ENCODE results near the gene ITCH. TPM values are rescaled to one million over a fixed set of nuclear protein-coding genes. Genes with fewer than 3 reads are reported as not detected.
"Not testable (repeated sequence)": the region's sequence is repeated elsewhere in the genome, so short reads cannot be mapped to it uniquely, and the experiment has no call there.

Gene ITCH
- total RNA-seq, 1 experiment from 2014 or later = 38.9 TPM

- DNase-seq (ENCODE audit: low read depth) = no peak
Measured at GRCh38 chr20:34412453-34412852, 49.4 kb downstream of the ITCH start.

- DNase-seq (ENCODE audit: low read depth) = not testable (repeated sequence)
Measured at GRCh38 chr20:34414525-34414924, 51.5 kb downstream of the ITCH start.

GRCh38 chr20:34415079-34415478, 52.0 kb downstream of the ITCH start:
- DNase-seq (ENCODE audit: low read depth) = peak; percentile 68

GRCh38 chr20:34420146-34420545, 57.1 kb downstream of the ITCH start:
- DNase-seq (ENCODE audit: low read depth) = no peak

- DNase-seq (ENCODE audit: low read depth) = no peak
Measured at GRCh38 chr20:34420975-34421374, 57.9 kb downstream of the ITCH start.

GRCh38 chr20:34421766-34422466, 58.8 kb downstream of the ITCH start:
- no peak for DNase-seq (ENCODE audit: low read depth)

- not testable (repeated sequence) for DNase-seq (ENCODE audit: low read depth)
Measured at GRCh38 chr20:34425032-34425690, 62.1 kb downstream of the ITCH start.

- no peak for DNase-seq (ENCODE audit: low read depth)
Measured at GRCh38 chr20:34426026-34426425, 63.0 kb downstream of the ITCH start.

GRCh38 chr20:34427331-34427730, 64.3 kb downstream of the ITCH start:
- peak; percentile 20 for DNase-seq (ENCODE audit: low read depth)

GRCh38 chr20:34427784-34428183, 64.7 kb downstream of the ITCH start:
- DNase-seq (ENCODE audit: low read depth) = no peak

- DNase-seq (ENCODE audit: low read depth) = no peak
Measured at GRCh38 chr20:34431168-34431567, 68.1 kb downstream of the ITCH start.

- DNase-seq (ENCODE audit: low read depth) = not testable (repeated sequence)
Measured at GRCh38 chr20:34432663-34433062, 69.6 kb downstream of the ITCH start.

GRCh38 chr20:34433391-34433790, 70.3 kb downstream of the ITCH start:
- DNase-seq (ENCODE audit: low read depth) = no peak

GRCh38 chr20:34435589-34435988, 72.5 kb downstream of the ITCH start:
- DNase-seq (ENCODE audit: low read depth) = no peak

GRCh38 chr20:34437330-34437986, 74.4 kb downstream of the ITCH start:
- no peak for DNase-seq (ENCODE audit: low read depth)

GRCh38 chr20:34439168-34439567, 76.1 kb downstream of the ITCH start:
- no peak for DNase-seq (ENCODE audit: low read depth)

- DNase-seq (ENCODE audit: low read depth) = not testable (repeated sequence)
Measured at GRCh38 chr20:34441423-34441822, 78.3 kb downstream of the ITCH start.

GRCh38 chr20:34443546-34443945, 80.5 kb downstream of the ITCH start:
- DNase-seq (ENCODE audit: low read depth) = no peak

GRCh38 chr20:34445177-34446065, 82.3 kb downstream of the ITCH start:
- no peak for DNase-seq (ENCODE audit: low read depth)

- DNase-seq (ENCODE audit: low read depth) = no peak
Measured at GRCh38 chr20:34448517-34448916, 85.4 kb downstream of the ITCH start.

GRCh38 chr20:34449674-34450592, 86.9 kb downstream of the ITCH start:
- DNase-seq (ENCODE audit: low read depth) = no peak

Measured in LHCN-M2 (cell line).